ENCODE results near the gene EPB41L4A. TPM values are rescaled to one million over a fixed set of nuclear protein-coding genes. Genes with fewer than 3 reads are reported as not detected.
"Not testable (repeated sequence)": the region's sequence is repeated elsewhere in the genome, so short reads cannot be mapped to it uniquely, and the experiment has no call there.

The EPB41L4A gene
- polyA plus RNA-seq: 2.1 TPM

GRCh38 chr5:112419164-112419985, at the start of gene EPB41L4A:
Gene EPB41L4A (minus strand): TSS chr5:112419277. CDS start chr5:112419039, 238 bp downstream.
- peaks cover 0 to 2% (median 0%) of the 10 kb centered on the region in 3 donors for H3K9me3 Mint-ChIP-seq
- peaks cover 6 to 8% (median 6%) of the 10 kb centered on the region in 3 donors for H3K4me1 Mint-ChIP-seq
- H3K4me3 Mint-ChIP-seq: peak within 1 kb of the TSS; percentile 81 to 95 (median 90)
- H3K36me3 Mint-ChIP-seq: no peaks in the 10 kb centered on the region
- peaks cover 9% of the 10 kb centered on the region for H3K27me3 Mint-ChIP-seq
- H3K27ac Mint-ChIP-seq: peak within 1 kb of the TSS in 2 of 3 donors; percentile 18 to 84

GRCh38 chr5:112467485-112467884, 48.4 kb upstream of the EPB41L4A start:
- Mint-ChIP-seq H3K27me3 (peaks cover 3% of the 10 kb centered on the region), H3K4me1 (no peaks in the 10 kb centered on the region), H3K4me3 (no peak overlapping the region), H3K36me3 (no peaks in the 10 kb centered on the region), H3K27ac (no peak overlapping the region), H3K9me3 (peaks cover 0 to 5% (median 4%) of the 10 kb centered on the region in 3 donors)

- not testable (repeated sequence) for H3K27me3 Mint-ChIP-seq, H3K9me3 Mint-ChIP-seq, H3K4me1 Mint-ChIP-seq, H3K27ac Mint-ChIP-seq, H3K36me3 Mint-ChIP-seq
- peak overlapping the region in 1 of 4 donors; percentile 42 for H3K4me3 Mint-ChIP-seq
Observed at GRCh38 chr5:112466261-112466660, 47.2 kb upstream of the EPB41L4A start.

DNA sequence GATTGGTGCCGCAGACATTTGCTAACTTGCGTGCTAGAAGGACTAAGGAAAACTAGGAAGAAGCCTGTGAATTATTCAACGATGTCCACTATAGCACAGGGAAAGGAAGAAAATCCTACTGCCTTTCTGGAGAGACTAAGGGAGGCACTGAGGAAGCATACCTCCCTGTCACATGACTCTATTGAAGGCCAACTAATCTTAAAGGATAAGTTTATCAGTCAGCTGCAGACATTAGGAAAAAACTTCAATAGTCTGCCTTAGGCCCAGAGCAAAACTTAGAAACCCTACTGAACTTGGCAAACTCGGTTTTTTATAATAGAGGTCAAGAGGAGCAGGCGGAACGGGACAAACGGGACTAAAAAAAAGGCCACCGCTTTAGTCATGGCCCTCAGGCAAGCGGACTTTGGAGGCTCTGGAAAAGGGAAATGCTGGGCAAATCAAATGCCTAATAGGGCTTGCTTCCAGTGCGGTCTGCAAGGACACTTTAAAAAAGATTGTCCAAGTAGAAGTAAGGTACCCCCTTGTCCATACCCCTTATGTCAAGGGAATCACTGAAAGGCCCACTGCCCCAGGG, 28.2 kb upstream of the EPB41L4A start:
- not testable (repeated sequence) for H3K4me1 Mint-ChIP-seq, H3K4me3 Mint-ChIP-seq, H3K36me3 Mint-ChIP-seq, H3K27ac Mint-ChIP-seq, H3K27me3 Mint-ChIP-seq, H3K9me3 Mint-ChIP-seq

- Mint-ChIP-seq H3K27me3 (peaks cover 3% of the 10 kb centered on the region), H3K9me3 (peaks cover 0 to 4% (median 2%) of the 10 kb centered on the region in 3 donors), H3K36me3 (no peaks in the 10 kb centered on the region), H3K27ac (no peak overlapping the region), H3K4me3 (no peak overlapping the region), H3K4me1 (peaks cover 0 to 5% (median 0%) of the 10 kb centered on the region in 3 donors)
Observed at GRCh38 chr5:112445626-112446350, 26.7 kb upstream of the EPB41L4A start.

GRCh38 chr5:112443932-112444331, 24.9 kb upstream of the EPB41L4A start:
- not testable (repeated sequence) for H3K27ac Mint-ChIP-seq, H3K4me1 Mint-ChIP-seq, H3K4me3 Mint-ChIP-seq, H3K36me3 Mint-ChIP-seq, H3K27me3 Mint-ChIP-seq
- H3K9me3 Mint-ChIP-seq: peaks cover 6 to 12% (median 10%) of the 10 kb centered on the region in 3 donors

GRCh38 chr5:112440031-112440430, 21.0 kb upstream of the EPB41L4A start:
- H3K9me3 Mint-ChIP-seq: peaks cover 6 to 18% (median 13%) of the 10 kb centered on the region in 3 donors
- no peak overlapping the region for H3K4me3 Mint-ChIP-seq
- peaks cover 6% of the 10 kb centered on the region for H3K27me3 Mint-ChIP-seq
- no peak overlapping the region for H3K27ac Mint-ChIP-seq
- peaks cover 5% of the 10 kb centered on the region for H3K36me3 Mint-ChIP-seq
- H3K4me1 Mint-ChIP-seq: peaks cover 0 to 19% (median 3%) of the 10 kb centered on the region in 3 donors

DNA sequence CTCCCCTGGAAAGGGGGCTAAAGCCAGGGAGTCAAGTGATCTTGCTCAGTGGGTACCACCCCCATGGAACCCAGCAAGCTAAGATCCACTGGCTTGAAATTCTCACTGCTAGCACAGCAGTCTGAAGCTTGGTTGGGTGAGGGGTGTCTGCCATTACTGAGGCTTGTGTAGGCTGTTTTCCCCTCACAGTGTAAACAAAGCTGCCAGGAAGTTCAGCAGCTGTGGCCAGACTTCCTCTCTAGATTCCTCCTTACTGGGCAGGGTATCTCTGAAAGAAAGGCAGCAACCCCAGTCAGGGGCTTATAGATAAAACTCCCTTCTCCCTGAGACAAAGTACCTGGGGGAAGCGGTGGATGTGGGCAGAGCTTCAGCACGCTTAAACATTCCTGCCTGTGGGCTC, 17.1 kb upstream of the EPB41L4A start:
- peaks cover 7% of the 10 kb centered on the region for H3K36me3 Mint-ChIP-seq
- H3K4me1 Mint-ChIP-seq: peaks cover 0 to 16% (median 3%) of the 10 kb centered on the region in 3 donors
- peaks cover 6 to 16% (median 13%) of the 10 kb centered on the region in 3 donors for H3K9me3 Mint-ChIP-seq
- H3K27ac Mint-ChIP-seq: no peak overlapping the region
- H3K4me3 Mint-ChIP-seq: no peak overlapping the region
- peaks cover 6% of the 10 kb centered on the region for H3K27me3 Mint-ChIP-seq

GRCh38 chr5:112434641-112435040, 15.6 kb upstream of the EPB41L4A start:
- Mint-ChIP-seq H3K27me3 (peaks cover 6% of the 10 kb centered on the region), H3K27ac (no peak overlapping the region), H3K4me3 (no peak overlapping the region), H3K4me1 (peaks cover 0 to 11% (median 3%) of the 10 kb centered on the region in 3 donors), H3K9me3 (peaks cover 2 to 7% (median 4%) of the 10 kb centered on the region in 3 donors), H3K36me3 (peaks cover 7% of the 10 kb centered on the region)

- not testable (repeated sequence) for H3K36me3 Mint-ChIP-seq, H3K27ac Mint-ChIP-seq, H3K9me3 Mint-ChIP-seq, H3K4me1 Mint-ChIP-seq, H3K27me3 Mint-ChIP-seq, H3K4me3 Mint-ChIP-seq
Observed at GRCh38 chr5:112426202-112426601, 7.1 kb upstream of the EPB41L4A start.

DNA sequence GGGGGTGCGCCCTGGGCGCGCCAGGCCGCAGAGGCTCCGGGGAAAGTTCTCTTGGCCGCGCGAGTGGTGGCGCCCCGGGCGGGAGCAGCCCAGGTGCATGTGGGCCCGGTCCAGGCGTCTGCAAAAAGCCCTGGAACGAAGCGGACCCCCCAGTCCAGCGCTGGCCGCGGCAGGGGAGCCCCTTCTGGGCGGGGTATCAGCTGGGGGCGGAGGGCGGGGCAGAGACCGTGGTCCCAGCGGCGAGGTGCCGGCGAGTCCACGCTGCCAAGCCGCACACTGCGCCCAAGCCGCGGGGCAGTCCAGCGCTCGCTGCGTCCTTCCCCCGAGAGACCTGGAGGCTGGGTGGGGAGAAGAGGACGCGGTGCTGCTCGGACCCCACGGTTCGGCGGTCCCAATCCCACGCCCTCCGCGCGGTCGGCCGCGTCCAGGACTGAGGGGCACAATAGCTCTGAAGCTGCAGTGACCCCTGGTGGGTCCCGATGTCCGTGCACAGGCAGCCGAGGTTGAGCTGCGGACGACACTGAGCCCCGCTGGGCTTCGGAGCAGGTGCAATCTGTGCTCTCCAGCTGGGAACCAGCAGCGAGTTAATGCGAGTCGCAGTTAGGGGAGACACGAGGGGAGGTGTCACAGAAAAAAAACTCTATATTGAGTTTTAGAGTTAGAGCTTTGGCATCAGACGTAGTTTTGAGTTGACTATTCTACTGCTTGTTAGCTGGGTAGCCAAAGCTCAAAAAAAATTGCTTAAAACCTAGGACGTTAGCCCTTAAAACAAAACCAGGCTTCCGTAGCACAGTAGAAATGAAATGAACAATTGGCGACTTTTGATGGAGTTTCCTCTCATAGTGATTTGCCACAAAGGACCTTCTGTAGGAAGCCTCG, 1.1 kb upstream of the EPB41L4A start:
- Mint-ChIP-seq H3K9me3 (peaks cover 0 to 2% (median 0%) of the 10 kb centered on the region in 3 donors), H3K27me3 (peaks cover 9% of the 10 kb centered on the region), H3K27ac (no peak overlapping the region), H3K4me3 (peak overlapping the region; percentile 81 to 95 (median 89)), H3K36me3 (no peaks in the 10 kb centered on the region), H3K4me1 (peaks cover 6 to 9% (median 6%) of the 10 kb centered on the region in 3 donors)

GRCh38 chr5:112418659-112419163, 366 bp downstream of the EPB41L4A start:
- Mint-ChIP-seq H3K4me3 (peak overlapping the region; percentile 81 to 95 (median 90)), H3K27ac (peak overlapping the region in 1 of 3 donors; percentile 84), H3K36me3 (peaks cover 1% of the 10 kb centered on the region), H3K9me3 (peaks cover 0 to 2% (median 0%) of the 10 kb centered on the region in 3 donors), H3K27me3 (peaks cover 15% of the 10 kb centered on the region), H3K4me1 (peaks cover 6 to 8% (median 6%) of the 10 kb centered on the region in 3 donors)

- H3K4me1 Mint-ChIP-seq: peaks cover 6 to 8% (median 6%) of the 10 kb centered on the region in 3 donors
- peak overlapping the region; percentile 81 to 95 (median 90) for H3K4me3 Mint-ChIP-seq
- H3K9me3 Mint-ChIP-seq: peaks cover 0 to 2% (median 0%) of the 10 kb centered on the region in 3 donors
- peak overlapping the region in 2 of 3 donors; percentile 18 to 84 for H3K27ac Mint-ChIP-seq
- peaks cover 17% of the 10 kb centered on the region for H3K27me3 Mint-ChIP-seq
- peaks cover 3% of the 10 kb centered on the region for H3K36me3 Mint-ChIP-seq
Observed at GRCh38 chr5:112417931-112418658, 982 bp downstream of the EPB41L4A start.
